Inferior parietal cortex (tissue), 1 donor: ENCODE results near the gene RABGAP1L.
"Not testable (repeated sequence)": the region's sequence is repeated elsewhere in the genome, so short reads cannot be mapped to it uniquely, and the experiment has no call there.

ENCODE experiments used
- DNase-seq: peaks from one replicate; pipeline ENCODE4 v3.0.0-alpha.2; 2016; ENCODE audit errors: extremely low spot score

RABGAP1L gene

DNA sequence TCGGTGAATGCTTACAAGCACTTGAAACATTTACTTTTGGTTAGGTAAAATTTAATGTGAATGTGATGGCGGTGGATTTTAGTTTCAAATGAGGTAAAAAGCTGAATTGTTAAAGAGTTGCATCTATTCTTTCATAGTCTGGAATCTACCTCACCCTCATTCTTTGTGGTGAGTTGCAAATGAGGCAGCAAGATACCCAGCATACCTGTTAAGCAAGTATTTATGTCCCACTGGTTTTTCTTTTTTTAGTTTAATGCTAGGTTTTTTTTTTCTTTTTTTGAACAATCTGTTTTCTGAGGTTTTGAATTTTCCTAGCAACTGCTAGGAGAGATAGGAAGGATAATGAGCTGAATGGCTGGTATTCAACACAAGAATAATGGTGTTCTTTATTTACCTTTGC, 712.6 kb downstream of the RABGAP1L start:
- DNase-seq = no peak

DNA sequence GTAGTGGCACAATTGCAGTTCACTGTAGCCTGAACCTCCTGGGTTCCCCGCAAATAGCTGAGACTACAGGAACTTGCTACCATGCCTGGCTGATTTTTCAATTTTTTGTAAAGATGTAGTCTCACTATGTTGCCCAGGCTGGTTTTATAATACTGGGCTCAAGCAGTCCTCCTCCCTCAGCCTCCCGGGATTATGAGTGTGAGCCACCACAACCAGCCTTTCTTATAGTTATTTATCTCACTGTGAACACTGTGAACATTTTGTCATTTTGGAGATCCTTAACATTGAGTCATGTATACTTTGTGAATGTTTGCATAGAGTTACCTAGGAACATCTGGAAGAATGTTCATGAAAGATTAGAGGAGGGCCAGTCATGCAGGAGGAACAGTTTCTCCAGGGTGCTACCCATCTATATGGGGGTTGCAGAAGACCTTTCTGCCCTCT, 713.3 kb downstream of the RABGAP1L start:
- no peak for DNase-seq

DNA sequence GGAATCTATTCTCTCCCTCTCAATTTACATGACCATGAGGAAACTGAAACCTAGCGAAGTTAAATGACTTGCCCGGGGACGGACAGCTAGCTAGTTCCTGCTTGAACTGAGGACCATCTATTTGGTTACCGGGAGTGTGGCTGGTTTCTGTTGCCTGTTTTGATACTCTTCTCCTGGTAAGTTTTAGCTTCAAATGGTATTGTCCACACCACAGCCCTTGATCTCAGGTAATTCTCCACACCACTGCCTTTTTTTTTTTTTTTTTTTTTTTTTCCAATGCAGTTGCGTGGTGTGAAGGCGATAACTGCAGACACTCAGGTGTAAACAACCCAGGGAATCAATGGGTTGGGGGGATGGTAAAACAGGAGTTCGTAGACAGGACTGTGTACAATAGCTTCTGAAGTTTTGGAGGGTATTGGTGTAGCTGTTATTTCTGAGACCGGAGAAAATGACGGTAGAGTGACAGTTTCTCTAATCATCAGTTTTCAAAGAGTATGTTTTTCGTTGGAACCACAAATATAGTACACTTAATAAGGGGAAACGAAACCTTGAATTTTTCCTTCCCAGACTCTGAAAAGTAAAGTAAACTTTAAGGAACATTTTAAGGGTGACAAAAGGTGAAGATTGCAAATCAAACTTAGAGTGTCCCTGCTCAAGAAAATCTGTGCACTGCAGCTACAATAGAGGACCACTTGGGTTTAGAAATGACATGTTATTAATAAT, 715.2 kb downstream of the RABGAP1L start:
- no peak for DNase-seq

DNA sequence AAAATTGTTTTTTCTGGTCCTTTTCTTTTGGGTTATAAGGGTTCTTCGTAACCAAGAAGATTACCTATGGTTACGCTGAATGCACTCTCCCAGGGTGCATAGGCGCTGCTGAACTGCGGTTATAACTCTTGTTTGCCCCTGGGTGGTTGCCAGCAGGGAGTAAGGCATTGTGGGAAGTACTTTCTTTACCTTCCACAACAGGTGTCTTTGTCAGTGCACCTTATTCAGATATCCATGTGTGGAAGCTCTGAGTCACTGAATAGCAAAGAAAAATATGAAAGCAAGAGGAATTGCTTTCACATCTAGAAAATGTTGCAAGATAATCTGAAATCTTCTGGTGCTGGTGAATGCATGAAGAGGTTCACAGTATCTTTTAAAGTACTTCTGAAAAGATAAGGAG, 716.0 kb downstream of the RABGAP1L start:
- DNase-seq = no peak

DNA sequence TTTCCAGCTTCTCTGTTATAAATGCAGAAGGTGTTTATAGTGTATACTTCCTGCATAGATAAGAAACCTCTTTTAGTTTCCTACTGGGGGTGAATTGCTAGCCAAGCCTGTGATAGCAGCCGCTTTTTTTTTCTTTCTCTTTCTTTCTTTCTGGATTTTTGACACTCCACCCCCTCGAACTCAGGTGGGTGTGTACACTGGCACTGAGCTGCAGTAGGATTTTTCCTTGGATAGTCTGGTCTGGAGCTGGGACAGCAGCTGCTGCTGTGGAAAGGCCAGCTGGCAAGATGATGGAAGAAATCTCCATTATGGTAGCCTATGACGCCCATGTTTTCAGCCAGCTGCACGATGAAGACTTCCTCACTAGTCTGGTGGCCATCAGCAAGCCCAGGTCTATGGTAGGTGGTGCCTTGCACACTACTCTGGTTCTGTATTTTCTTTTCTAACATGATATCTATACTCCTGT, 717.9 kb downstream of the RABGAP1L start:
- DNase-seq = peak; percentile 57

DNA sequence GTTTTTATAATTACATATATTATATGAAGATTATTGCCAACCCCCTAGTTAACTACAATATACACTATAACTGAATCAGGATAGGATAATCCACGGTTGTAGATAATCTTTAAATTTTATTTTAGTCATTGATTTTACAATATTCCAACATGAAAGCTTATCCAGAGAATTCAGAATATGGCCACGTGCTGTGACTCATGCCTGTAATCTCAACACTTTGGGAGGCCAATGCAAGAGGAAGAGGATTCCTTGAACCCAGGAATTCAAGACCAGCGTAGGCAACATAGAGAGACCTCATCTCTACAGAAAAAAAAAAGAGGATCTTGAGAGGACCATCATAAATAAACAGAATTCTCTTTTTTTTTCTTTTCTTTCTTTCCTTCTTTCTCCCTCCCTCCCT, 720.9 kb downstream of the RABGAP1L start:
- DNase-seq = no peak

DNA sequence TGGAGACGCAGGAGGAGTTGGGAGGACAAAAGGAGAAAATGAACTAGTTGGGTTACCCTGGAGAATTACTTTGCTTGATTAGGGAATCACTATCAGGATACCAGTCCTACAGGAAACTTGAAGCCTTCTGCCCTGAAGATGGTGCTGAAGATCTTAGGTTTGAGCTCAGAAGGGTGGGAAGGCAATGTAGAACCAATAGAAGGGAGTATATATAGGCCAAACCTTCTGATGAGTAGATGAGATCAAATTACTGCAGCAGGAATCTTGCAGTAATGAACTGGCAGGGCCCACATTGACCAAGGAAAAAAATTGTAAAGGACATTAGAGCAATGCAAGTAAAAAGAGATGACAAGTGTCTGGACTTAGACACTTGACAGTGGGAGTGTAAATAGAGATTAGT, 724.1 kb downstream of the RABGAP1L start:
- DNase-seq = no peak

DNA sequence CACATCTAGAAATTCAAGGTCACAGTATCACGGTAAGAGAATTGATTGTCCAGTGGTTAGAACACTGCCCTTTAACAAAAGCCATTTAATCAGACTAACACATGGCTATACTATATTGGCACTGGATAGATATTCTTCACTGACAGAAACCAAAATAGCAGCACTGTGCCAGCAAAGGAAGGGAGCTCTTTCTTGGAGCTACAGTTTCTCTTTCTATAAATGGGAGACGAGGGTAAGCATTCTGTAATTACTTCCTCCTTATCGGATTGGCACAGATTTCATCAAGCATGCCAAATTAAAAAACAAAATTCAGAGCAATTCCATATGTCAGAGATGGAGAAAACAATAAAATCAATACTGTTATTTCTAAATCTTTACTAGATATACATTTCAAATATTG, 724.7 kb downstream of the RABGAP1L start:
- no peak for DNase-seq

DNA sequence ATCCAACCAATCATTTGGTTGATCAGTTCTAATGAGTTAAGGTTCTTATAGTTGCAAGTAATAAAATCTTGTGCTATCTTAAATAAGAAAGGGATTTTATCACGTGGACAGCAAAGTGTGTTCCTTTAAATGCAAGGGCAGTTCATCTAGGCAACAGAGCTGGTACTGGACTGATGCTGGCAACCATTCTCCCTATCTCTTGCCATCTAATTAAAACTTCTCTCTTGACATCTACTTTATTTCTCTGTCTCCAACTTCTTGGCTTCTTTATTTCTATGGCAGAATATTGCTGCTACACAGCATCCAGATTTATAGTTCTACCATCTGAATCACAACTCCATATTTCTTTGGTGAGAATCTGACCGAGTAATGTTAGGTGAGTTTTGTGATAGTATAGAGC, 725.2 kb downstream of the RABGAP1L start:
- no peak for DNase-seq

DNA sequence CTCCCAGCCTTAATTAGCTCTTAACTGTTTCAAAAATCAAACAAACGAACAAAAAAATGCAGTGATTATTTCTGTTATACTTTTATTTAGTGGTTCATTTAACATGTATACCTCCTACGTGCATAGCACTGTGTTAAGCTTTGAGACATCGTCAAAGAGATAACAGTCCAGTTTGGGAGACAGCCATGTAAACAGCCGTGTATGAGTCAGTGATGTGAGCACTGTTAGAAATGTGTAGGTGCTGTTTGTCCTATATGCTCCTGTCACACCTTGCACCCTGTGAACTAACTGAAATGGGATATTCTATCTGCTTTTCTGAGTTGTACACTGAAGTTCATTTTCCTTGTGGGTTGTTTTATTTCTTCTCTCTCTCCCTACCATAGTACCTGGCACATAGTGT, 730.7 kb downstream of the RABGAP1L start:
- no peak for DNase-seq

DNA sequence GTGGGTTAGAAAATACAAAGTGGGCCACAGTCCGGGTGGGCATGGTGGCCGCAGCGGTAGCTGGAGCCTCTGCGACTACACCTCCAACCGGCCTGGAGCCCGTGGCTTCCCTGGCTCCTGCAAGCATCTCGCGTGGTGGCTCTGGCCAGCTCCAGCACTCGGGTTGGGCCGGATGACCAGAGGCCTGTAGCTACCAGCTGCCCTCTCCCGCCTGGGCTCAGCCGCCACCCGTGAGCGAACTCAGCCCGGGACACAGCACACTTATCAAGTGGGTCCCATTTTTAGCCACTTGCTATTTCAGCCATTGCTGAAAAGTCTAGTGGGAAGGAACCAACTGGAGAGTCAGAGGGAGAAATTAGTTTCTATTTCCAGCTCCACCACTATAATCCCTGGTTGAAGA, 732.7 kb downstream of the RABGAP1L start:
- no peak for DNase-seq

DNA sequence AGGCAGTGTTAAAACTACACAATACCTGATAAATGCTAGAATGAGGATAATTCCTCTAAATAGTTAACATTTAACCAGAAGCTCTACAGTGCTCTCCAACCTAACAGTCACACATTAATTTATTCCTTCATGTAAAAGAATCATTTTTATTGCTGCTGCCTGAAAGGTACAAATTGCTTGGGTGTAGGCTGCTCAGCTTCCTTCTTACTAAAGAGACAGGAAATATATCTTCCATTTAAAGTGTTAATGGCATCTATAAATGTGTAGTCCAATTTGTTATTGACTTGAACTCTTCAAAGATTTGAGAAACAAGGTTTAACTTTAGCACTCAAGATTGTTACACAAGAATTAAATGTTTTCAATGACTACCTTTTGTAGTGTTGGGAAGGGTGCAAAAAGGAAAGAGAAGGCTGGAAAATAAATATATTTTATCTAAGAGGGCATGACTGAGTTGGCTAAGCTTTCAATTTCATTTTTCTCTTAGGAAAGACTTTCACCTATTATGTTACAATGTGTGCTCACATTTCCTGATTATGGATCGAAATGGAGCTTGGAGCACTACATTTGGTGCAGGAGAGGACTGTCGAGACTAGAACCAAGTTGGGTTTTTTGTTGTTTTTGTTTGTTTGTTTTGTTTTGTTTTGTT, 734.9 kb downstream of the RABGAP1L start:
- no peak for DNase-seq

DNA sequence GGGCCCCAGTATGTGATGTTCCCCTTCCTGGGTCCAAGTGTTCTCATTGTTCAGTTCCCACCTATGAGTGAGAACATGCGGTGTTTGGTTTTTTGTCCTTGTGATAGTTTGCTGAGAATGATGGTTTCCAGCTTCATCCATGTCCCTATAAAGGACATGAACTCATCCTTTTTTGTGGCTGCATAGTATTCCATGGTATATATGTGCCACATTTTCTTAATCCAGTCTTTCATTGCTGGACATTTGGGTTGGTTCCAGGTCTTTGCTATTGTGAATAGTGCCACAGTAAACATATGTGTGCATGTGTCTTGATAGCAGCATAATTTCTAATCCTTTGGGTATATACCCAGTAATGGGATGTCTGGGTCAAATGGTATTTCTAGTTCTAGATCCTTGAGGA, 736.3 kb downstream of the RABGAP1L start:
- DNase-seq = not testable (repeated sequence)

DNA sequence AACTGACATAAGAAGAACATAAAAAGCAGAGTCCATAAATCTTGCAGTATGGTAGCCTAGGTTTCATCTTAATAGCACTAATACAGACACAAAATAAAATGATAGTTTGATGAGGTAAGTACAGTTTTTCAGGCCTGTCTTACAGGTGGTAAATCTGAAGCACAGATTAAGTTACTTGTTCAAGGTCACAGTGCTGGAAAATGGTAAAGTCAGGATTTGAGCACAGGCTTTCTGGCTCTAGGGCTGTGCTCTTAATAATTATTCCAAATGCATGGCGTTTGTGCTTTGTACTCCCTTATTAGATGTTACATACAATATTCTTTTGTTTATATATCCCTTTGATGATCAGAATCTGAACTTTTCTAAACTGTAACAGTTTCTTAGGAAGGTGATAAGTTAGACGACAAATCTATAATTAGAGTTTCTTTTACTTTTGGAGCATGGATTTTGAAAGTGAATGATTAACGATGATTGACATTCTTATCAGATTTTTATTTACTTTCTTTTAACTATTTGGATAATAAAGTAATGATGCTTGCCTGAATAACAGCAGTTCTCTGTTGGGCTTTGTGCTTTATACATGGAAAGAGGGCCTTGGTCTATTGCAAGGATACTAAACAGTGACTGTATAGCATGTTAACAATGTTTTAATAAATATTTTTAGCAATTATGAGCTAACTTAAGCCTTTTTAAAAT, 738.9 kb downstream of the RABGAP1L start:
- no peak for DNase-seq

DNA sequence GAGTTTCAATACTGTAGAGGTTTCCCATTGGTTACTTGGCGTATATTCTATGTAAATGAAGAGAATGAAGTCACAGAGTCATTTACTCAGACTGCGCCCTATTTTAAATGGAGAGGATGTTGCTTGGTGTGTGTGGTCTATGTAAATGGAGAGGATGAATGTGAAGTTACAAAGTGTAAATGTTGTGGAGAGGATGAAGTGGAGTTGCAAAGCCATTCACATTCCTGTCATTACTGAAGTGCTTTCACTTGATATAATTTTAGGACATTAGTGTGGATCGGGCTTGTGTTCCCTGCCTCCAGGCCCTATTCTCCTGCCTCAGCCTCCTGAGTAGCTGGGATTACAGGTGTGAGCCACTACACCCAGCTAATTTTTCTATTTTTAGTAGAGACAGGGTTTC, 741.0 kb downstream of the RABGAP1L start:
- DNase-seq = no peak

DNA sequence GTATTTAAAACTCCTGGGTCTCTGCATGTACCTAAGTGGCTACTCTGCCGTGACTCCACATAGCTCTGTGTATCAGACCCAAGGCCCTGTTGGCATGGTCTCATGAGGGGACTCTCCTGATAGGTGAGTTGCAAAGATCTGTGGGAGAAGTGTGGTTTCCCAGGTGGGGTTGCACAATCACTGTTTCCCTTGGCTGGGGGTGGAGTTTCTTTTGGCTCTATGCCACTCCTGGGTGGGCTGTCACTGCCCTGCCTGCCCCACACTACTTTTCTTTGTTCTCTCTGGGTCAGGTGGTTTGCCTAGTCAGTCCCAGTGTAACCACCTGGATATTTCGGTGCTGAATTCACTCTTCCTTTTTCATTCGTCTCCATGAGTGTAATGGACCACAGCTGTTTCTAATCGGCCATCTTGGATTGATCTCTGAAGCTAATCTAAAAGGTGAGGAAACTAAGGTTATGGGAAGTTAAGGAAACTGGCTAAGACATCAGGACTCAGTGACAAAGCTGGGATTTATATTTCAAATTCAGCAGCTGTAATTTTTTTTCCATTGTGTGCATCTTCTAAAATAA, 743.3 kb downstream of the RABGAP1L start:
- DNase-seq = no peak

DNA sequence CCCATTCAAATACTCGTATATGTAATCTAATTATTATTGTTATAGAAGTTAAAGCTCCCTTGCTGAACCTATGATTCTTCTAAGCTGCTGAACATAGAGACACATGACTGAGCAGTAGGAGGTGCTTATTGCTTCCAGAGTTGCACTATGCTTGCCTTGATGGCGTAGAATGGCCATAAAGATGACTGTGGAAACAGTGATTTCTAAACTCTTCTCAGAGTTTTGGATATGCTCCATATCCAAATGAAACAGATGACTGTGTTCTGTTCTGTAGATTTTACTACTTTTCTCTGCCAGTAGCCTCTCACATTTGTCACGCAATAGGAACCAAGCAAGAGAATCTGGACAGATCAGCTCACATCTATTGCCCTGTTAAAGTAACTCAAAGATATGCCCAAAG, 752.3 kb downstream of the RABGAP1L start:
- no peak for DNase-seq

DNA sequence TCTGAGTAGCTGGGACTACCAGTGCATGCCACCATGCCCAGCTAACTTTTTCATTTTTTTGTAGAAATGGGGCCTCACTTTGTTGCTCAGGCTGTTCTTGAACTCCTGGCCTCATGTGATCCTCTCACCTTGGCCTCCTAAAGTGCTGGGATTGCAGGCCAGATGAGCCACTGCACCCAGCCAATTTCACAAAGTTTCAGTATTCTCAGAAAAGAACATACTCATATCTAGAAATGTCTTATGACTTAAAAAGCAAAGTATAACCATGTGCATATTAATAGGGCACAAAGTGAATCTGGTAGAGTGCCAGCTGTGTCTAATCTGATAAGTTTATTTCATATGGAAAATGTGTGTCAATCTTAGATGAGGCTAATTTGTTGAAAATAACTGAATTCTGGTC, 752.9 kb downstream of the RABGAP1L start:
- DNase-seq = no peak

DNA sequence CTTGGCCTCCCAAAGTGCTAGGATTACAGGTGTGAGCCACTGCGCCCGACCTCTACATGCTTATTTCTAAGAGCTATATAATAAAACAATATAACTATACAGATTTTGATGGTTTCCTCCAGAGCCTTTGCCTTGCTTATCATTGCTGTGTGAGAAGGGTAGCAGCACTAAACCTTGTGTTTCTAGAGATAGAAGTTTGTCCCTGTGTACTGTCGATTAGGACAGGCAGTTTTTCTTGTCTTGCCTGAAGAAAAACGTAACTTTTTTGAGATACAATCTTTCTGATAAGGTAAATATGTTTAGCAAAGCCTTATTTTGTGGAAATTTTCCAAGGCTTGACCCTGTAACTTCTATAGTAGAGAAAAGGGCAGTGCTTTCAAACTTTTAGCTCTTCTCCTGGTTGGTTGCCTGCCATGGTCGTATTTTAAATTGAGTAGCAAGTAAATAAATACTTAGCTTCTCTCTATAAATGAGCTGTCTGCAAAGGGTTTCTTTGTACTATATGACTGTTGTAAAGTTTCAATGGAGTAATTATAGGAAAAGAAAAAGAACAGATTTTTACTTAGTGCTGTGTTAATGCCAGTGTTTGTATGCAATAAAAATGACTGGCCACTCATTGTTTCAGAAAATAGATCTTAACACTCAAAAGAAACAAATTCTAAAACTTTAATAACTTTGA, 754.0 kb downstream of the RABGAP1L start:
- DNase-seq = no peak

DNA sequence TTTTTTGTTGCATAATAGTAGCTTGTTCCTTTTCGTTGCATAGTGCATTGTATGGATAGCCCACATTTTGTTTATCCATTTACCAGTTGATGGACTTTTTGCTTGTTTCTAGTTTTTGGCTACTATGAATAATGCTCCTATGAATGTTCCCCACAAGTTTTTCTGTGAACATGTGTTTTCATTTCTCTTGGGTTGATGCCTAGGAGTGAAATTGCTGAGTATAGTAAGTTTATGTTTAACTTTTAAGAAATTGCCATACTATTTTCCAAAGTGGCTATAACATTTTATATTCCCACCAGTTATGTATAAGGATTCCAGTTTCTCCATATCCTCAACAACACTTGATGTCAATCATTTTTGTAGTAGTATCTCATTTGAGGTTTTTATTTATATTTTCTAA, 755.7 kb downstream of the RABGAP1L start:
- no peak for DNase-seq

DNA sequence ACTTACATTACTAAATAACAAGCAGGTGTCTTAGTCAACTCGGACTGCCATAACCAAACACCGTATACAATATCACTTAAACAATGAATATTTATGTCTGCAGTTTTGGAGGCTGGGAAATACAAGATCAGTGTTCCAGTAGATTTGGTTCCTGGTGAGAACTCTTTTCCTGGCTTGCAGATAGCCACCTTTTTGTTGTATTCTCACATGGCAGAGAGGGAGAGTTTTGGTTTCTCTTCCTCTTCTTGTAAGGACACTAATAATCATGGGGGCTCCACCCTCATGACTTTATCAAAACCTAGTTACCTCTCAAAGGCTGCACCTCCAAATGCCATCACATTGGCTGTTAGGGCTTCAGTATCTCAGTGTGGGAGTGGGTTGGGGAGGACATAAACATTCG, 757.5 kb downstream of the RABGAP1L start:
- no peak for DNase-seq

DNA sequence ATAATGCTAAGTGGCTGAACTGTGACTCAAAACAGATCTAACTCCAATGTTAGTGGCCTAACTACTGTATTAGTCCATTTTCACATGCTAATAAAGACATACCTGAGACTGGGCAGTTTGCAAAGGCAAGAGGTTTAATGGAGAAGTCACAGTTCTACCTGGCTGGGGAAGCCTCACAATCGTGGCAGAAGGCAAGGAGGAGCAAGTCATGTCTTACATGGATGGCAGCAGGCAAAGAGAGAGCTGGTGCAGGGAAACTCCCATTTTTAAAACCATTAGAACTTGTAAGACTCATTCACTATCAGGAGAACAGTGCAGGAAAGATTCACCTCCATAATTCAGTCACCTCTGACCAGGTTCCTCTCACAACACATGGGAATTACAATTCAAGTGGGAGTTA, 760.8 kb downstream of the RABGAP1L start:
- no peak for DNase-seq
